Measurements from ENCODE around the gene MGMT.

- TF ChIP-seq, protein P1, sequence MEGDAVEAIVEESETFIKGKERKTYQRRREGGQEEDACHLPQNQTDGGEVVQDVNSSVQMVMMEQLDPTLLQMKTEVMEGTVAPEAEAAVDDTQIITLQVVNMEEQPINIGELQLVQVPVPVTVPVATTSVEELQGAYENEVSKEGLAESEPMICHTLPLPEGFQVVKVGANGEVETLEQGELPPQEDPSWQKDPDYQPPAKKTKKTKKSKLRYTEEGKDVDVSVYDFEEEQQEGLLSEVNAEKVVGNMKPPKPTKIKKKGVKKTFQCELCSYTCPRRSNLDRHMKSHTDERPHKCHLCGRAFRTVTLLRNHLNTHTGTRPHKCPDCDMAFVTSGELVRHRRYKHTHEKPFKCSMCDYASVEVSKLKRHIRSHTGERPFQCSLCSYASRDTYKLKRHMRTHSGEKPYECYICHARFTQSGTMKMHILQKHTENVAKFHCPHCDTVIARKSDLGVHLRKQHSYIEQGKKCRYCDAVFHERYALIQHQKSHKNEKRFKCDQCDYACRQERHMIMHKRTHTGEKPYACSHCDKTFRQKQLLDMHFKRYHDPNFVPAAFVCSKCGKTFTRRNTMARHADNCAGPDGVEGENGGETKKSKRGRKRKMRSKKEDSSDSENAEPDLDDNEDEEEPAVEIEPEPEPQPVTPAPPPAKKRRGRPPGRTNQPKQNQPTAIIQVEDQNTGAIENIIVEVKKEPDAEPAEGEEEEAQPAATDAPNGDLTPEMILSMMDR (IDR thresholded peaks at IDR 0.05; ENCODE audit: extremely low read depth in 1 of 2, insufficient read depth in 1 of 2, low read depth in 1 of 2, low read length in 2 of 2), result no peak
- TF ChIP-seq POLR2AphosphoS5 (IDR thresholded peaks at IDR 0.05; ENCODE audit: insufficient read depth, low read depth, low read length) (no peak), POLR2A (IDR thresholded peaks at IDR 0.05; ENCODE audit: low read depth, low read length) (no peak), EZH2 (IDR thresholded peaks at IDR 0.05; ENCODE audit: borderline replicate concordance, low read depth, low read length, severe bottlenecking) (no peak), MYC (IDR thresholded peaks at IDR 0.05; ENCODE audit: low read depth, low read length) (no peak), JUN (IDR thresholded peaks at IDR 0.05; ENCODE audit: borderline replicate concordance, insufficient read depth, insufficient read length, low read depth) (no peak), FOS (IDR thresholded peaks at IDR 0.05; ENCODE audit: borderline replicate concordance, insufficient read depth, low read length) (no peak)
- TF ChIP-seq, protein P2, sequence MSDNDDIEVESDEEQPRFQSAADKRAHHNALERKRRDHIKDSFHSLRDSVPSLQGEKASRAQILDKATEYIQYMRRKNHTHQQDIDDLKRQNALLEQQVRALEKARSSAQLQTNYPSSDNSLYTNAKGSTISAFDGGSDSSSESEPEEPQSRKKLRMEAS (IDR thresholded peaks at IDR 0.05; ENCODE audit: insufficient read depth, insufficient read length), result no peak
These were observed 54.4 kb downstream of the MGMT start for GRCh38 chr10:129521161-129522025.
